Sigmoid colon (tissue), 7 donors: ENCODE results near the gene NCAPG2. TPM values are rescaled to one million over a fixed set of nuclear protein-coding genes. Genes with fewer than 3 reads are reported as not detected.

ENCODE experiments used
- DNase-seq: peaks from one replicate; pipeline ENCODE4 v3.0.0-alpha.2; 2019
- H3K27ac ChIP-seq, 4 donors: fragments of 200-600 bp; sonication (generic); one replicate each; pipeline ENCODE4 v1.5.1; 2016 to 2019; ENCODE audit warnings: mild to moderate bottlenecking in 1 of 4
- H3K27me3 ChIP-seq, 3 donors: fragments of 200-600 bp; sonication (generic); one replicate each; pipeline ENCODE4 v1.5.1; 2019; ENCODE audit warnings: mild to moderate bottlenecking in 1 of 3
- H3K36me3 ChIP-seq, 4 donors: fragments of 200-600 bp; sonication (generic); one replicate each; pipeline ENCODE4 v1.5.1; 2016 to 2019
- H3K4me1 ChIP-seq, 4 donors: fragments of 200-600 bp; sonication (generic); one replicate each; pipeline ENCODE4 v1.5.1; 2017 to 2019
- H3K4me3 ChIP-seq, 4 donors: fragments of 200-600 bp; sonication (generic); one replicate each; pipeline ENCODE4 v1.5.1; 2017 to 2019; ENCODE audit warnings: mild to moderate bottlenecking in 2 of 4, moderate library complexity in 1 of 4
- H3K9me3 ChIP-seq, 4 donors: fragments of 200-600 bp in 3 of 4; sonication (generic) in 3 of 4; one replicate each; pipeline versions ENCODE4 v1.5.1 to v1.6.1; 2013 to 2019
- EP300 ChIP-seq, 4 donors: sonication (generic); formaldehyde crosslinking; IDR thresholded peaks; one replicate each; pipeline ENCODE4 v1.6.1; 2017; ENCODE audit warnings: antibody characterized with exemption in 4 of 4
- POLR2A ChIP-seq, 2 donors: fragments of 450-650 bp; IDR thresholded peaks; one replicate each; pipeline ENCODE4 v1.6.1; 2016; ENCODE audit warnings: antibody characterized with exemption in 2 of 2, mild to moderate bottlenecking in 2 of 2, moderate library complexity in 2 of 2
- POLR2AphosphoS5 ChIP-seq, 4 donors: sonication (generic); formaldehyde crosslinking; IDR thresholded peaks; one replicate each; pipeline ENCODE4 v1.6.1; 2017; ENCODE audit warnings: antibody characterized with exemption in 4 of 4
- WGBS, 2 donors: extraction: QIAGEN DNeasy Blood & Tissue Kit; methylation state at CpG; one replicate each; pipeline ENCODE4 v1.1.7; 2013; 5-methylcytosine and 5-hydroxymethylcytosine counted together
- intact Hi-C: fragments of 100-400 bp; cut with DNase I; formaldehyde crosslinking; loops from one replicate; pipeline ENCODE4 v1.15.1; 2023
- polyA plus RNA-seq, 3 donors: library from polyadenylated mRNA; stranded (reverse); fragments of 200-250 nt; gene quantifications; one replicate each; pipeline ENCODE4 v1.2.3, GENCODE V29; 2013
- total RNA-seq, 4 donors: library from RNA; depleted of rRNA; stranded (reverse); fragments of >200 nt; gene quantifications; one replicate each; pipeline ENCODE4 v1.1.0, GENCODE V29; 2016
- TF ChIP-seq, protein P1 (sequence below), 4 experiments: fragments of 450-650 bp in 3 of 4; fragments of 200-600 bp in 1 of 4; IDR thresholded peaks; one replicate each; pipeline ENCODE4 v1.5.1; 2016 to 2019; ENCODE audit warnings: antibody characterized with exemption in 4 of 4, mild to moderate bottlenecking in 3 of 4, moderate library complexity in 2 of 4
- donor health status: healthy with polysubstance abuse.
- donor health status: Bipolar disorder and iron deficiency.
- donor health status: healthy.

Gene NCAPG2
- total and polyA plus RNA-seq, 7 donors, result 1.2 to 11.5 (median 4.4) TPM

DNA sequence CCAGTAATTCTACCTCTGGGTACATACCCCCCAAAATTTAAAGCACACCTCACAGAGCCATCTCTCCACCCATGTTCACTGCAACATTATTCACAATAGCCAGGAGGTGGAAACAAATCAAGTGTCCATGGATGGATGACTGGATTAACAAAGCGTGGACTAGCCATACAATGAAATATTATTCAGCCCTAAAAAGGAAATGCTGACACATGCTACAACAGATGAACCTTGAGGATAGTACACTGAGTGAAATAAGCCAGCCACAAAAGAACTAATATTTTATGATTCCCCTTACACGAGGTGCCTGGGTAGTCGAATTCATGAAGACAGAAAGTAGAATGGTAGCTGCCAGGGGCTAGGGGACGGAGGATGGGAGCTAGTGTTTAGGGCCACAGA lies 85.9 kb downstream of the NCAPG2 start:
- 94 to 97% methylated on average over 4 of the region's 4 CpGs for WGBS, 2 donors
- no peaks in the 10 kb centered on the region for H3K4me1 ChIP-seq
- TF ChIP-seq POLR2AphosphoS5 (IDR thresholded peaks at IDR 0.05) (no peak), EP300 (IDR thresholded peaks at IDR 0.05) (no peak), POLR2A (IDR thresholded peaks at IDR 0.05) (no peak)
- TF ChIP-seq, protein P1, sequence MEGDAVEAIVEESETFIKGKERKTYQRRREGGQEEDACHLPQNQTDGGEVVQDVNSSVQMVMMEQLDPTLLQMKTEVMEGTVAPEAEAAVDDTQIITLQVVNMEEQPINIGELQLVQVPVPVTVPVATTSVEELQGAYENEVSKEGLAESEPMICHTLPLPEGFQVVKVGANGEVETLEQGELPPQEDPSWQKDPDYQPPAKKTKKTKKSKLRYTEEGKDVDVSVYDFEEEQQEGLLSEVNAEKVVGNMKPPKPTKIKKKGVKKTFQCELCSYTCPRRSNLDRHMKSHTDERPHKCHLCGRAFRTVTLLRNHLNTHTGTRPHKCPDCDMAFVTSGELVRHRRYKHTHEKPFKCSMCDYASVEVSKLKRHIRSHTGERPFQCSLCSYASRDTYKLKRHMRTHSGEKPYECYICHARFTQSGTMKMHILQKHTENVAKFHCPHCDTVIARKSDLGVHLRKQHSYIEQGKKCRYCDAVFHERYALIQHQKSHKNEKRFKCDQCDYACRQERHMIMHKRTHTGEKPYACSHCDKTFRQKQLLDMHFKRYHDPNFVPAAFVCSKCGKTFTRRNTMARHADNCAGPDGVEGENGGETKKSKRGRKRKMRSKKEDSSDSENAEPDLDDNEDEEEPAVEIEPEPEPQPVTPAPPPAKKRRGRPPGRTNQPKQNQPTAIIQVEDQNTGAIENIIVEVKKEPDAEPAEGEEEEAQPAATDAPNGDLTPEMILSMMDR (IDR thresholded peaks at IDR 0.05), result no peak
- no peak overlapping the region for H3K27ac ChIP-seq
- no peaks in the 10 kb centered on the region for H3K27me3 ChIP-seq
- DNase-seq, result no peak
- H3K36me3 ChIP-seq, result no peaks in the 10 kb centered on the region
- no peak overlapping the region for H3K4me3 ChIP-seq
- no peaks in the 10 kb centered on the region for H3K9me3 ChIP-seq
- intact Hi-C loops, result no loop called here

DNA sequence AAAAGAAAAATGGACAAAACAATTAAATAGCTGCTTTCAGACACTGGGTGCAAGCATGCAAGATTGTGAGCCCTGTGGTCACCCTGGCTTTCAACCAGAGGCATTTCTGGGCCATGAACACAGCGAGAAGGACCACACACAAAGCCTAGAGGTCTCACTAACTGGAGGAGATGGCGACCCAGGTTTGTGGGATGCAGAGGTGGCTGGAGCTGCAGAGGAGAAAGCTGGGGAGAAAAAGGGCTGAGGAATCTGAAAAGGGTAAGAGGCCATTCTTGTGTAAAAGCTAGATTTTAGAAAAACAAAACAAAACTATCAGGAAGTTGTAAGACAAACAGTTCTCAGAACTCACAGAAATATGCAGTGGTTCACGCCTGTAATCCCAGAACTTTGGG lies 86.9 kb downstream of the NCAPG2 start:
- WGBS, 2 donors, result 87% methylated on average over 3 of the region's 3 CpGs
- DNase-seq, result no peak
- Histone ChIP-seq H3K27ac (no peak overlapping the region), H3K9me3 (no peaks in the 10 kb centered on the region), H3K4me3 (no peak overlapping the region), H3K36me3 (no peaks in the 10 kb centered on the region), H3K27me3 (no peaks in the 10 kb centered on the region), H3K4me1 (no peaks in the 10 kb centered on the region)
- TF ChIP-seq EP300 (IDR thresholded peaks at IDR 0.05) (no peak), POLR2AphosphoS5 (IDR thresholded peaks at IDR 0.05) (no peak), POLR2A (IDR thresholded peaks at IDR 0.05) (no peak)
- TF ChIP-seq, protein P1 (IDR thresholded peaks at IDR 0.05), result no peak
- intact Hi-C loops, result no loop called here

DNA sequence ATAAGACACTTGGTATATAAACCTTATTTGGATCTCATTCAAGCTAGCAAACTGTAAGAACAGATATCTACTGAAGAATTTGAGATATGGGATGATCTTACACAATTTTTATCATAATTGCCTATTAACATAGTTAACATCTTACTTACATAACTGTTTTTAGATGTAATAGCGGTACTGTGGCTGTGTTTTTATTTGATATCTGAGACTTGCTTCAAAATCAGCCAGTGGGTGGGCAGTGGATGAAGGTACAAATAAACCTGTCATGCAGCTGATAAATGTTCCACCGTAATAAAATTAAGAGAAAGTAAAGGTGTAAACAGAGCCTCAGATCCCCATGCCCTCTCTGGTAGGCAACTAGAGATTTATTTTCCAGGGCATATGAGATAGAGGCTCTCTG lies 88.6 kb downstream of the NCAPG2 start:
- intact Hi-C loops, result no loop called here
- Histone ChIP-seq H3K27me3 (no peaks in the 10 kb centered on the region), H3K27ac (no peak overlapping the region), H3K36me3 (no peaks in the 10 kb centered on the region), H3K4me1 (no peaks in the 10 kb centered on the region), H3K4me3 (no peak overlapping the region), H3K9me3 (no peaks in the 10 kb centered on the region)
- DNase-seq, result no peak
- WGBS, 2 donors, result 89 to 92% methylated on average over 2 of the region's 2 CpGs
- TF ChIP-seq, protein P1 (IDR thresholded peaks at IDR 0.05), result no peak
- TF ChIP-seq EP300 (IDR thresholded peaks at IDR 0.05) (no peak), POLR2A (IDR thresholded peaks at IDR 0.05) (no peak), POLR2AphosphoS5 (IDR thresholded peaks at IDR 0.05) (no peak)

DNA sequence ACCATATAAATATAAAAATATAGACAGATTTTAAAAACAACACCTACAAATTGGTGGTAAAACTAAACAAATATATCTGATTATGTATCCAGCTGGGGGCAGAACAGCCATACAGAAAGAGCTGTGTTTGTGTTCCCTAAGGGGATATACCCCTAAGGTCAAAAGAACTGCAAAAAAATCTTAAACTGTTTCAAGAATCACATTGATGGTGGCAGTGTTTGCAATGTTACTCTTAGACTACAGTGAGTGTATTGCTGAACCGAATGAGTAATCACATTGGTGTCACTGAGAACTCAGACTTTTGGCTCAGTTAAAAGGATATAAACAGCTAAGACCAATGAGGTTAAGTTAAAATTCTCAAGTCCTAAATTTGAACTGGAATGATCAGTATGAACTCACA lies 89.9 kb downstream of the NCAPG2 start:
- Histone ChIP-seq H3K4me1 (no peaks in the 10 kb centered on the region), H3K9me3 (no peaks in the 10 kb centered on the region), H3K36me3 (no peaks in the 10 kb centered on the region), H3K27ac (no peak overlapping the region), H3K27me3 (no peaks in the 10 kb centered on the region), H3K4me3 (no peak overlapping the region)
- no peak for DNase-seq
- 77 to 80% methylated on average over 1 of the region's 1 CpG for WGBS, 2 donors
- TF ChIP-seq EP300 (IDR thresholded peaks at IDR 0.05), result no peak
- no peak for TF ChIP-seq POLR2AphosphoS5 (IDR thresholded peaks at IDR 0.05)
- TF ChIP-seq POLR2A (IDR thresholded peaks at IDR 0.05), result no peak
- TF ChIP-seq, protein P1 (IDR thresholded peaks at IDR 0.05), result no peak
- intact Hi-C loops, result no loop called here

DNA sequence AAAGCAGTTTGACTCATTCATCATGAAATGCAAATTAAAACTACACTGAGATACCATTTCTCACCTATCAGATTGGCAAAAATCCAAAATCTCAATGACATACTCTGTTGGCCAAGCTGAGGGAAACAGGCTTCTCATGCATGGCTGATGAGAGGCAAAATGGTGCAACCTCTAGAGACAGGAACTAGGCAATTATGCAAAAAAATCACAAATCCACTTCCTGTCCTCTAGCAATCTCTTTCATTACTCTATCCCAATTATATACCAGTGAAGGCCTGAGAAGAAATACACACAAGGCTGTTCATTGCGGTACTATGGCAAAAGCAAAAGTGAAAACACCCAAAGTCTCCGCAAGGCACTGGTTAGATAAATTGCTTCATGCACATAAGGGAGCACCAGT lies 91.1 kb downstream of the NCAPG2 start:
- Histone ChIP-seq H3K27ac (no peak overlapping the region), H3K9me3 (no peaks in the 10 kb centered on the region), H3K36me3 (no peaks in the 10 kb centered on the region), H3K27me3 (no peaks in the 10 kb centered on the region), H3K4me3 (no peak overlapping the region), H3K4me1 (no peaks in the 10 kb centered on the region)
- intact Hi-C loops, result no loop called here
- TF ChIP-seq, protein P1 (IDR thresholded peaks at IDR 0.05), result no peak
- TF ChIP-seq POLR2A (IDR thresholded peaks at IDR 0.05) (no peak), POLR2AphosphoS5 (IDR thresholded peaks at IDR 0.05) (no peak), EP300 (IDR thresholded peaks at IDR 0.05) (no peak)
- WGBS, 2 donors, result 88 to 98% methylated on average over 2 of the region's 2 CpGs
- DNase-seq, result no peak
